HepG2 (cell line): ENCODE results near the gene CASS4. TPM values are rescaled to one million over a fixed set of nuclear protein-coding genes. Genes with fewer than 3 reads are reported as not detected.

Source experiments
- ATAC-seq: fragments of 200-7000 bp; cut with Tn5 transposase; 3 replicates; pipeline ENCODE4 v1.9.1; 2020; ENCODE audit warnings: mild to moderate bottlenecking, moderate library complexity
- BruUV-seq: library from RNA; stranded (reverse); fragments of 400-500 nt; replicated peaks from 2 replicates; lab custom pipeline; 2021; lab: Mats Ljungman, UMichigan
- CTCF ChIA-PET: fragments of 300-600 bp; formaldehyde crosslinking; extraction: SDS; loops from one replicate; lab custom pipeline; 2021; ENCODE audit warnings: low total read pairs, inconsistent platforms, low intra/inter-chr PET ratio; lab: Yijun Ruan, JAX
- POLR2A ChIA-PET: fragments of 350-600 bp; sonication (Branson Sonifier 250); formaldehyde crosslinking; loops from one replicate; lab custom pipeline; 2020; ENCODE audit warnings: antibody characterized with exemption, inconsistent platforms; lab: Yijun Ruan, JAX
- DNase-seq: peaks from one replicate; pipeline ENCODE4 v3.0.0-alpha.2; 2015; ENCODE audit warnings: low spot score
- FAIRE-seq: peaks from 3 replicates; lab custom pipeline; 2011; peaks lifted over from hg19 to GRCh38; lab: Jason Lieb, UNC
- H2AFZ ChIP-seq: one replicate; pipeline ENCODE4 v1.6.1; 2011; ENCODE audit warnings: low read length, inconsistent platforms
- H3K27ac ChIP-seq: fragments of 300-600 bp; 3 replicates; pipeline ENCODE4 v1.8.0; 2011; ENCODE audit warnings: mixed run types, mild to moderate bottlenecking, mixed read lengths, low read length, inconsistent platforms; ENCODE audit not compliant: insufficient read depth; ENCODE audit errors: extremely low read length
- H3K27me3 ChIP-seq, 2 experiments: fragments of 200-600 bp in 1 of 2; 2 replicates in 1 of 2; 3 replicates in 1 of 2; pipeline versions ENCODE4 v1.6.0 to v1.8.0; 2011; ENCODE audit warnings: low read length in 2 of 2, mild to moderate bottlenecking in 2 of 2, moderate library complexity in 2 of 2, inconsistent platforms in 1 of 2; ENCODE audit not compliant: insufficient read depth in 2 of 2, control insufficient read depth in 1 of 2
- H3K36me3 ChIP-seq, 2 experiments: fragments of 200-600 bp in 1 of 2; replicated peaks in 1 of 2; 2 replicates in 1 of 2; 3 replicates in 1 of 2; pipeline versions ENCODE4 v1.5.1 to v1.8.0; 2011; ENCODE audit warnings: low read length in 2 of 2, inconsistent platforms in 1 of 2; ENCODE audit not compliant: insufficient read depth in 2 of 2, control insufficient read depth in 1 of 2
- H3K4me1 ChIP-seq: 2 replicates; pipeline ENCODE4 v1.5.1; 2012; ENCODE audit warnings: low read length, inconsistent platforms; ENCODE audit not compliant: insufficient read depth
- H3K4me2 ChIP-seq: 2 replicates; pipeline ENCODE4 v1.6.0; 2011; ENCODE audit warnings: low read depth, low read length, inconsistent platforms
- H3K4me3 ChIP-seq, 3 experiments: fragments of 200-600 bp in 1 of 3; sonication (generic), shearing (Covaris generic) in 1 of 3; replicated peaks in 1 of 3; 2 replicates each; pipeline ENCODE4 v1.5.1; 2011 to 2016; ENCODE audit warnings: low read length in 3 of 3, inconsistent platforms in 2 of 3, low read depth in 2 of 3, mild to moderate bottlenecking in 2 of 3, control low read depth in 1 of 3, mixed read lengths in 1 of 3; ENCODE audit not compliant: insufficient read depth in 1 of 3
- H3K79me2 ChIP-seq: one replicate; pipeline ENCODE4 v1.6.1; 2011; ENCODE audit warnings: low read length, inconsistent platforms; ENCODE audit not compliant: insufficient read depth
- H3K9ac ChIP-seq: 2 replicates; pipeline ENCODE4 v1.6.0; 2011; ENCODE audit warnings: mild to moderate bottlenecking, low read depth, low read length, inconsistent platforms; ENCODE audit not compliant: insufficient read depth
- H3K9me3 ChIP-seq: 2 replicates; pipeline ENCODE4 v1.5.1; 2012; ENCODE audit warnings: mild to moderate bottlenecking, low read length
- H4K20me1 ChIP-seq: 2 replicates; pipeline ENCODE4 v1.6.0; 2011; ENCODE audit warnings: inconsistent platforms, mild to moderate bottlenecking, low read length, moderate library complexity; ENCODE audit not compliant: insufficient read depth
- MATR3 ChIP-seq: sonication (generic); formaldehyde crosslinking; IDR thresholded peaks from 2 replicates; pipeline ENCODE4 v1.4.0; 2020; ENCODE audit warnings: missing genetic modification reagents
- NCOA5 ChIP-seq: sonication (generic); formaldehyde crosslinking; IDR thresholded peaks from 2 replicates; pipeline ENCODE4 v1.4.0; 2020; ENCODE audit warnings: missing genetic modification reagents
- NR2F1 ChIP-seq, 2 experiments: fragments of 450-650 bp in 1 of 2; formaldehyde crosslinking in 1 of 2; IDR thresholded peaks; 2 replicates each; pipeline versions ENCODE4 v1.5.0 to v1.6.1; 2016 to 2020; ENCODE audit warnings: mild to moderate bottlenecking in 1 of 2, missing compliant biosample characterization in 1 of 2, missing genetic modification reagents in 1 of 2, moderate library complexity in 1 of 2
- RBFOX2 ChIP-seq: fragments of 200-400 bp; formaldehyde crosslinking; IDR thresholded peaks from 2 replicates; pipeline ENCODE4 v1.6.1; 2017; ENCODE audit warnings: low read depth, mild to moderate bottlenecking, low read length
- ZHX1 ChIP-seq: sonication (generic); formaldehyde crosslinking; IDR thresholded peaks from 2 replicates; pipeline ENCODE4 v1.8.1; 2022; ENCODE audit warnings: low read depth, mild to moderate bottlenecking, missing genetic modification reagents
- ZNF121 ChIP-seq: sonication (generic); formaldehyde crosslinking; IDR thresholded peaks from 2 replicates; pipeline ENCODE4 v1.5.0; 2020; ENCODE audit warnings: mild to moderate bottlenecking, missing genetic modification reagents
- ZNF264 ChIP-seq: sonication (generic); formaldehyde crosslinking; IDR thresholded peaks from 2 replicates; pipeline ENCODE4 v1.4.0; 2020; ENCODE audit warnings: missing genetic modification reagents
- WGBS: methylation state at CpG from one replicate; pipeline ENCODE4 v1.1.6; 2017; ENCODE audit warnings: low lambda C conversion rate; 5-methylcytosine and 5-hydroxymethylcytosine counted together
- in situ Hi-C: cut with HindIII; loops from 2 replicates; pipeline ENCODE4 v1.10.0; 2017; ENCODE audit warnings: low pct_unique_long_range_greater_than_20kb; ENCODE audit not compliant: extremely low pct_ligation_motif_present
- intact Hi-C: fragments of 100-400 bp; cut with micrococcal nuclease; formaldehyde crosslinking; loops from one replicate; pipeline ENCODE4 v1.10.0; 2022; ENCODE audit not compliant: unreplicated experiment
- polyA plus RNA-seq, 8 experiments: library from polyadenylated mRNA; depleted of rRNA in 3 of 8; stranded (reverse) in 7 of 8; unstranded in 1 of 8; fragments of >200 nt; fragmentation: Illumina TruSeq in 4 of 8; extraction: Trizol in 4 of 8; gene quantifications; 2 replicates each; pipeline versions ENCODE4 v1.2.1 to v1.2.3, GENCODE V29; 2011 to 2016; ENCODE audit warnings: low read depth in 4 of 8, missing spikeins in 1 of 8, mixed read lengths in 1 of 8; ENCODE audit not compliant: insufficient read depth in 1 of 8
- total RNA-seq, 5 experiments: library from RNA; depleted of rRNA; stranded (reverse); fragments of >200 nt; fragmentation: Illumina TruSeq; extraction: Trizol; gene quantifications; 2 replicates each; pipeline ENCODE4 v1.2.3, GENCODE V29; 2016; ENCODE audit warnings: low read depth in 1 of 5
- TF ChIP-seq, protein P1 (sequence below): sonication (generic); formaldehyde crosslinking; IDR thresholded peaks from 2 replicates; pipeline ENCODE4 v1.5.0; 2020; ENCODE audit warnings: missing genetic modification reagents

Gene CASS4
- total and polyA plus RNA-seq, 2 of the 13 experiments (the other 11 are each of a cell fraction or from before 2014, with no cell fraction given): 0.17 to 0.49 TPM

- TF ChIP-seq NCOA5 (CRISPR knock-in tag): no peak
- TF ChIP-seq, protein P1, sequence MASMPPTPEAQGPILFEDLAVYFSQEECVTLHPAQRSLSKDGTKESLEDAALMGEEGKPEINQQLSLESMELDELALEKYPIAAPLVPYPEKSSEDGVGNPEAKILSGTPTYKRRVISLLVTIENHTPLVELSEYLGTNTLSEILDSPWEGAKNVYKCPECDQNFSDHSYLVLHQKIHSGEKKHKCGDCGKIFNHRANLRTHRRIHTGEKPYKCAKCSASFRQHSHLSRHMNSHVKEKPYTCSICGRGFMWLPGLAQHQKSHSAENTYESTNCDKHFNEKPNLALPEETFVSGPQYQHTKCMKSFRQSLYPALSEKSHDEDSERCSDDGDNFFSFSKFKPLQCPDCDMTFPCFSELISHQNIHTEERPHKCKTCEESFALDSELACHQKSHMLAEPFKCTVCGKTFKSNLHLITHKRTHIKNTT (CRISPR knock-in tag): no peak
- no peak for TF ChIP-seq ZHX1 (CRISPR knock-in tag)
- TF ChIP-seq MATR3 (CRISPR knock-in tag): no peak
- no peak for TF ChIP-seq RBFOX2
- TF ChIP-seq NR2F1 (CRISPR knock-in tag; IDR thresholded peaks at IDR 0.05): no peak
- TF ChIP-seq, all 625 proteins: peak for 9
Observed at GRCh38 chr20:56412473-56412790, 372 bp downstream of the CASS4 start (continued).

DNA sequence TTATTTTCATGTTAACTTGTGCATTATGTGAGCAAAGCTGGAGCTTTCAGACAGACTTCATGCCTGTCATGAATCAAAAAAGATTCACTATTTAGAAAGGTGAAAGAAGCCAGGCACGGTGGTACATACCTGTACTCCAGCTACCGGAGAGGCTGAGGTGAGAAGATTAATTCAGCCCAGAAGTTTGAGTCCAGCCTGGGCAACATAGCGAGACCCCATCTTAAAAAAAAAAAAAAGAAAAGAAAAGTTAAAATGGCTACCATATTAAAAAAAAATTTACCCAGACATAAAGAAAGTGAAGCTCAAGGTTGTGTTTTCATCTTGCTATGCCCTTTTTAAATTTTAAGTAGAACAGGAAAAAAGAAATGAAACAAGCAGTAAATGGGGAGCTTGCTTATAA is 889 bp downstream of the CASS4 start:
- Histone ChIP-seq H3K4me1 (peaks cover 37% of the 10 kb centered on the region), H3K27ac (no peak overlapping the region), H3K79me2 (no peaks in the 10 kb centered on the region), H3K9ac (no peak overlapping the region), H2AFZ (no peak overlapping the region), H3K4me3 (no peak overlapping the region), H3K27me3 (no peaks in the 10 kb centered on the region), H3K36me3 (peaks cover under 1 to 3% of the 10 kb centered on the region in 2 experiments; a peak in 2 of 5 replicates), H3K4me2 (peak overlapping the region; percentile 88), H3K9me3 (no peaks in the 10 kb centered on the region), H4K20me1 (no peaks in the 10 kb centered on the region)
- DNase-seq: no peak
- TF ChIP-seq ZNF121 (CRISPR knock-in tag) (0 out of 2 replicates have a peak, but pooled peaks have one; percentile 28), ZNF264 (CRISPR knock-in tag) (no peak)
- no peak for FAIRE-seq
- intact Hi-C loops (no loop called here), in situ Hi-C loops (no loop called here)
- WGBS: 96% methylated on average over 3 of the region's 3 CpGs
- ChIA-PET CTCF (no interaction called here), POLR2A (interaction anchor here (5.5 kb wide), 1 partner anchor 19 kb away, joined by 50 read pairs; the partner anchor contains the start of genes AURKA and CSTF1)
- no peak for ATAC-seq
- BruUV-seq: no TSS peak
